Large intestine (tissue), 3 donors: ENCODE data around the gene SIRPA. TPM values are rescaled to one million over a fixed set of nuclear protein-coding genes. Genes with fewer than 3 reads are reported as not detected.
A peak's percentile ranks its signal among the peaks of the same experiment; 100 is the strongest.

ENCODE experiments used
- DNase-seq, 2 donors: peaks; one replicate each; pipeline versions ENCODE4 v3.0.0 to v3.0.0-alpha.2; 2013
- H3K27ac ChIP-seq: one replicate; pipeline ENCODE4 v1.5.1; 2013; ENCODE audit warnings: low read length
- H3K27me3 ChIP-seq: 2 replicates; pipeline ENCODE4 v1.6.1; 2013; ENCODE audit warnings: low read length; ENCODE audit not compliant: control insufficient read depth, insufficient read depth
- H3K36me3 ChIP-seq: 2 replicates; pipeline ENCODE4 v1.6.1; 2013; ENCODE audit warnings: low read length; ENCODE audit not compliant: control insufficient read depth, insufficient read depth
- H3K4me1 ChIP-seq: one replicate; pipeline ENCODE4 v1.6.1; 2013; ENCODE audit warnings: low read length; ENCODE audit not compliant: control insufficient read depth, insufficient read depth
- H3K4me3 ChIP-seq: one replicate; pipeline ENCODE4 v1.5.1; 2013; ENCODE audit warnings: low read length
- H3K9me3 ChIP-seq: one replicate; pipeline ENCODE4 v1.6.1; 2013; ENCODE audit warnings: mild to moderate bottlenecking, low read depth, low read length, moderate library complexity; ENCODE audit not compliant: control insufficient read depth
- WGBS: methylation state at CpG from one replicate; pipeline ENCODE4 v1.1.5; 2013; ENCODE audit warnings: low lambda C conversion rate; ENCODE audit not compliant: insufficient coverage; 5-methylcytosine and 5-hydroxymethylcytosine counted together
- polyA plus RNA-seq: library from polyadenylated mRNA; unstranded; fragments of 120-200 nt; gene quantifications from one replicate; pipeline ENCODE4 v1.2.1, GENCODE V29; 2013

The SIRPA gene
- polyA plus RNA-seq, 1 donor = 29.1 TPM

- no peaks in the 10 kb centered on the region for H3K9me3 ChIP-seq
- WGBS = 100% methylated on average over 1 of the region's 3 CpGs
- no peak overlapping the region for H3K4me3 ChIP-seq
- H3K27me3 ChIP-seq = no peaks in the 10 kb centered on the region
- no peaks in the 10 kb centered on the region for H3K36me3 ChIP-seq
- H3K27ac ChIP-seq = no peak overlapping the region
- DNase-seq = no peak
- H3K4me1 ChIP-seq = peaks cover 15% of the 10 kb centered on the region
Measured at GRCh38 chr20:1867495-1868260, 27.5 kb upstream of the SIRPA start.

DNA sequence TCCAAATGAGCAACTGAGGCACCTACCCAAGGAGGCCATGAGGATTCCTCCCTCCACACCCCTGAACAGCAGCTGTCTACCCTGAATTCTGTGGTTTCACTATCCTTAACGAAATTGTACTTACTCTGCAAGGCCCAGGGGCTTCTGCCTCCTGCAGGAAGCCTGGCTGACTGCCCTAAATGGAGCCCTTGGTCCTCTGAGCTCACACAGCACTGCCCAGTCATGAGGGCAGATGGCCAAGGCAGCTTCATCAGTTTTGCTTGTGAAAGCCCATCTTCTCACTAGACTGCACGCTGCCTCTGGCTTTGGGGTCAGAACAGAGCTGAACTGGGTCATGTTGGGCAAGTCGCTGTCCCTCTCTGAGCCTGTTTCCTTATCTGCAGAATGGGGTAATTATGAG lies 26.4 kb upstream of the SIRPA start:
- H3K4me3 ChIP-seq = no peak overlapping the region
- no CpG with 5 or more reads among the region's 3 CpGs for WGBS
- H3K4me1 ChIP-seq = peaks cover 26% of the 10 kb centered on the region
- no peak for DNase-seq
- H3K36me3 ChIP-seq = no peaks in the 10 kb centered on the region
- no peaks in the 10 kb centered on the region for H3K9me3 ChIP-seq
- no peaks in the 10 kb centered on the region for H3K27me3 ChIP-seq
- no peak overlapping the region for H3K27ac ChIP-seq

DNA sequence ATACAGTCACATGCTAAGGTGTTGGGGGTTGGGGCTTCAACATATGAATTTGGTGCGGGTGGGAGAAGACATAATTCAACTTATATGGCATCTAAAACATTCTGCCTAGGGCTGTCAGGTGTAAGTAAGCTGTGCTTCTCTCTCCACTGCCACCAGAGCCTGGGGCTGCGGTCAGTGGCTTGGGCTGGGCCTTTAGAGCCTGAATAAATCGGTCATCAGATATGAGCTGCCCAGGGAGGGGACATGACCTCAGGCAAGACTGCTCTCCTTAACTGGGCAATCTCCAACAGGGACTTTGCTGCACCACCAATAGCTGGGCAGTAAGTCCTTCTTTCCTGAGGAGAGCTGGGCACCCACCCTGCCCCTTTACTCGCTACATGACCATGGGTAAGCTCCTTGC lies 24.9 kb upstream of the SIRPA start:
- Histone ChIP-seq H3K27ac (no peak overlapping the region), H3K9me3 (no peaks in the 10 kb centered on the region), H3K36me3 (no peaks in the 10 kb centered on the region), H3K27me3 (no peaks in the 10 kb centered on the region), H3K4me1 (peaks cover 40% of the 10 kb centered on the region), H3K4me3 (no peak overlapping the region)
- no peak for DNase-seq
- 100% methylated on average over 1 of the region's 4 CpGs for WGBS

DNA sequence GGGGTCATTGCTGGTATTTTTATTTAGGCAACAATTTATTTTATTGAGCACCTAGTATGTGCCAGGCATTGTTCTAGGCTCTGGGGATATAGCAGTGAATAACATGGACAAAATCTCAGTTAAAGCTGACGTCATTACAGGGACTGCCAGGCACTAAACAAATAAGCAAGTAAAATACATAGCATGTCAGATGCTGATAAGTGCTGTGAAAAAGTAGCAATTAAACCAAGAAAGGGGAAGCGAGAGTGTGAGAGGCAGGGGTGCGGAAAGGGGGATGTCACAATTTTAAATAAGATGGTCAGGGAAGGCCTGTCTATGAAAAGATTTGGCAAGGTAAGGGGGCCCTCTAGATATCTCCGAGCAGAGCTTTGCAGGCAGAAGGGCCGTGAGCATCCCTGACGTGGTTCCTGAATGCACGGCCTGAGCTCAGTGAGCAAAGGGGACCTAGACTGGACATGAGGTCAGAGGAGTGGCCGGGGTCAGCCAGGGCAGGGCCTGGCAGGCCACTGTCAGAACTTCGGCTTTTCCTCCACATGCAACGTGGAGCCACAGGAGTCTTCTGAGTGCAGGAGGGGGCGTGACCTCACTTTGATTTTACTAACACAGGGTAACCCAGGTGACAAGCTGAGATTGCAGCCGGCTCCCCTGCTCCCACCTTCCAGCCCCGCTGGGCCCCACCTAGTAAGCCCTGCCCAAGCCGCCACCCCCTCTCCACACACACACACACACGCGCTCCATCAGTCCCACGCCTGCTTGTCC lies 24.2 kb upstream of the SIRPA start:
- Histone ChIP-seq H3K36me3 (no peaks in the 10 kb centered on the region), H3K4me3 (no peak overlapping the region), H3K9me3 (no peaks in the 10 kb centered on the region), H3K27ac (peak overlapping the region; percentile 48), H3K4me1 (peaks cover 46% of the 10 kb centered on the region), H3K27me3 (no peaks in the 10 kb centered on the region)
- 14% methylated on average over 2 of the region's 17 CpGs for WGBS
- DNase-seq = peak; percentile 64 to 77

DNA sequence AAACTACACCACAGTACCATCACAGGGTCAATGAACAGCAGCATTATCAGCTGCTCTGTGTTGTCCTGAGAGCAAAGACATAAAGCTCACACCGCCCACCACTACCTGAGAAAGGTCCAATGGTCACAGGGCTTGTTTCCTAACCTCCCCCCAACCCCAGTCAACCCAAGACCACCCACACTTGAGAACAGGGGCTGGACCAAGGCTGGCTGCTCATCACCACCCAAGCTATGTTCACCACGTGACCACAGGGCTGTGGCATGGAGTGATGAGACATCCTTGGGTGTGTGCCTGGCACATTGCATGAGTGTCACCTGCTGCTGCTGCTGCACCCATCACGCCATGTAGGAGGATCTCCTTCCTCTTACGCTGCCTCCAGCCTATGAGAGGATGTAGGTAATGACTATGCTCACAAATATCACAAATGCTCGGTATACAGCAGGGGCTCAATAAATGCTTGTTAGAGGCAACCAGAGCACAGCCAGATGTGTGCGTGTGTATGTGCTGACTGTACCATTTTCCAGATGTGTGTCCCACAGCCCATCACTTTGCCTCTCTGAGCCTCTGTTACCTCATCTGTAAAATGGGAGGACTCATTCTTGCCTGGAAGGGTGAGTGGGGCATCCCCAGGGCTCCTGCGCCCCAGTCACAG lies 23.3 kb upstream of the SIRPA start:
- no peaks in the 10 kb centered on the region for H3K9me3 ChIP-seq
- DNase-seq = peak in 1 of 2 donors; percentile 88
- peaks cover 53% of the 10 kb centered on the region for H3K4me1 ChIP-seq
- no peak overlapping the region for H3K4me3 ChIP-seq
- no CpG with 5 or more reads among the region's 7 CpGs for WGBS
- peak overlapping the region; percentile 61 for H3K27ac ChIP-seq
- no peaks in the 10 kb centered on the region for H3K27me3 ChIP-seq
- no peaks in the 10 kb centered on the region for H3K36me3 ChIP-seq

- Histone ChIP-seq H3K36me3 (no peaks in the 10 kb centered on the region), H3K4me1 (peaks cover 53% of the 10 kb centered on the region), H3K27ac (peak overlapping the region; percentile 84), H3K9me3 (no peaks in the 10 kb centered on the region), H3K4me3 (no peak overlapping the region), H3K27me3 (no peaks in the 10 kb centered on the region)
- 100% methylated on average over 2 of the region's 3 CpGs for WGBS
- DNase-seq = peak in 1 of 2 donors; percentile 27
Measured at GRCh38 chr20:1872459-1873097, 22.6 kb upstream of the SIRPA start.

DNA sequence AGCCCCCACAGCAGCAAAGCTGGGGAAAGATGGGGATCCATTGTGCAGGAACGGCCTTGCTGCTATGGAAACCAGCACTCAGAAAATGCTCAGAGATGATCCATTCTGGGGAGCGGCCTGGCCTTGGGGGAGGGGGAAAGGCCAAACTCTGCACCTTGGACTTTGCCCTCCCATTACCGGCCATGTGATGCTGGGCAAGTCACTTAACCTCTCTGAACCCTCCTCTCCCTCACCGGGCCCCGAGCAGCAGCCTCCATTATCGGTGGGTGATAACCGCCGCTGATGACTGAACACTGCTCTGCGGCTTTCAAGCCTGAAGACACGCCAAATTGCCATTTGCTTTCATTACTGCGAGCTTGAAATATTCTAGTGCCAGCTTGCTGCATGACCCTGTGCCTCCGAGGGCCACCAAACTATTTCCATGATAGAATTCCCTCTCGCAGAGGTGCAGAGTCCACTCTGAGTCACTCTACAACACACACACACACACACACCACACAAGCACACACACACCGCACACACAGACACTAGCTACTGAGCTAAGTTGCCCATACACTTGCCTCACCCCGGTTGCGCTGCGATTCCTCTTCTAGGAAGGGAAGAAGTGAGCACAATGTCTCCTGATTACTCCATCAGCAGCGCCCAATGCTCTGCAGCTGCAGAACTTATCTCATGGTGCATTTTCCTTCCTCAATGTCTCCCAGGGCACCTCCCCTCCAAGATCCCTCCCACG lies 20.6 kb upstream of the SIRPA start:
- H3K4me1 ChIP-seq = peaks cover 53% of the 10 kb centered on the region
- H3K27ac ChIP-seq = peak overlapping the region; percentile 84
- H3K4me3 ChIP-seq = no peak overlapping the region
- no CpG with 5 or more reads among the region's 19 CpGs for WGBS
- peak; percentile 93 to 97 for DNase-seq
- H3K27me3 ChIP-seq = no peaks in the 10 kb centered on the region
- no peaks in the 10 kb centered on the region for H3K36me3 ChIP-seq
- H3K9me3 ChIP-seq = no peaks in the 10 kb centered on the region

DNA sequence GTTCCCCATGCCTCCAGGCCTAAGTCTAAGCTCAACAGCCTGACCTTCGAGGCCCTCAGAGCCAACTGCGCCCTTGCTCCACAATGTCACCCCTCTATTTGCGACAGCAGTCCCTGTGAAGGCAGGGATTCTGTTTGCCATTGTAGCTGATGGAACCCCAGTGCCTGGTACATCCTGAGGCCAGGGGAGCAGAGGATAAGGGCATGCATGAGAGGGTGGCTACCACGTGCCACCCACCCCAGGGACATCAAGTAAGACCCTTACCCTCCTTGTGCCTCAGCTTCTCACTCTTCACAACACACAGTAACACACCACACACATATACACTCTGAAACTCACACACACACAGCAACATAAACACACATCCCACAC lies 20.0 kb upstream of the SIRPA start:
- Histone ChIP-seq H3K36me3 (no peaks in the 10 kb centered on the region), H3K27me3 (no peaks in the 10 kb centered on the region), H3K9me3 (no peaks in the 10 kb centered on the region), H3K4me1 (peaks cover 53% of the 10 kb centered on the region), H3K4me3 (no peak overlapping the region), H3K27ac (peak overlapping the region; percentile 84)
- no peak for DNase-seq
- no CpG with 5 or more reads among the region's 4 CpGs for WGBS

DNA sequence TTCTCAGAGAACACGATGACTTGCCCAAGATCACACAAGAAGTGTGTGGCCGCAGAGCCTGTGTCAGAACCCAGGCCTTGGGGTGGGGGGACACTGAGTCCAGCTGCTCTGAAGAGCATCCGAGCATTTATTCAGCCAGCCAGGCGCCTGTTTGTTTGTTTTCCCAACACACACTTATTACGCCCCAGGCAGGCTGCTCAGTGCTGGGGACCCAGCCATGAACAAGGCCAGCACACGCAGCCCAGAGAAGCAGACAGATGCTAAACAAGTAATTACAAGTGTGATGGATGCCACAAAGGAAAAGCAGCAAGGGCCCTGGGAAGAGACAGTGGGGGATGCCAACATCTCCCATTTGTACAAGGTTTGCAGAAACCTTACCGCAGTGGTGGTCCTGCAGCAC lies 19.4 kb upstream of the SIRPA start:
- H3K4me3 ChIP-seq = no peak overlapping the region
- peak overlapping the region; percentile 84 for H3K27ac ChIP-seq
- no peaks in the 10 kb centered on the region for H3K27me3 ChIP-seq
- no peaks in the 10 kb centered on the region for H3K9me3 ChIP-seq
- H3K36me3 ChIP-seq = no peaks in the 10 kb centered on the region
- peaks cover 54% of the 10 kb centered on the region for H3K4me1 ChIP-seq
- WGBS = no CpG with 5 or more reads among the region's 7 CpGs
- DNase-seq = no peak
